ENCODE results near the gene INHBB.
"Not testable (repeated sequence)": the region's sequence is repeated elsewhere in the genome, so short reads cannot be mapped to it uniquely, and the experiment has no call there.

The INHBB gene

GRCh38 chr2:120303177-120303576, 42.8 kb upstream of the INHBB start:
- TF ChIP-seq, protein P1, sequence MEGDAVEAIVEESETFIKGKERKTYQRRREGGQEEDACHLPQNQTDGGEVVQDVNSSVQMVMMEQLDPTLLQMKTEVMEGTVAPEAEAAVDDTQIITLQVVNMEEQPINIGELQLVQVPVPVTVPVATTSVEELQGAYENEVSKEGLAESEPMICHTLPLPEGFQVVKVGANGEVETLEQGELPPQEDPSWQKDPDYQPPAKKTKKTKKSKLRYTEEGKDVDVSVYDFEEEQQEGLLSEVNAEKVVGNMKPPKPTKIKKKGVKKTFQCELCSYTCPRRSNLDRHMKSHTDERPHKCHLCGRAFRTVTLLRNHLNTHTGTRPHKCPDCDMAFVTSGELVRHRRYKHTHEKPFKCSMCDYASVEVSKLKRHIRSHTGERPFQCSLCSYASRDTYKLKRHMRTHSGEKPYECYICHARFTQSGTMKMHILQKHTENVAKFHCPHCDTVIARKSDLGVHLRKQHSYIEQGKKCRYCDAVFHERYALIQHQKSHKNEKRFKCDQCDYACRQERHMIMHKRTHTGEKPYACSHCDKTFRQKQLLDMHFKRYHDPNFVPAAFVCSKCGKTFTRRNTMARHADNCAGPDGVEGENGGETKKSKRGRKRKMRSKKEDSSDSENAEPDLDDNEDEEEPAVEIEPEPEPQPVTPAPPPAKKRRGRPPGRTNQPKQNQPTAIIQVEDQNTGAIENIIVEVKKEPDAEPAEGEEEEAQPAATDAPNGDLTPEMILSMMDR (IDR thresholded peaks at IDR 0.05): no peak
- no peak for TF ChIP-seq ZFX (IDR thresholded peaks at IDR 0.05; ENCODE audit: borderline replicate concordance)
- H3K27ac ChIP-seq: no peak overlapping the region

DNA sequence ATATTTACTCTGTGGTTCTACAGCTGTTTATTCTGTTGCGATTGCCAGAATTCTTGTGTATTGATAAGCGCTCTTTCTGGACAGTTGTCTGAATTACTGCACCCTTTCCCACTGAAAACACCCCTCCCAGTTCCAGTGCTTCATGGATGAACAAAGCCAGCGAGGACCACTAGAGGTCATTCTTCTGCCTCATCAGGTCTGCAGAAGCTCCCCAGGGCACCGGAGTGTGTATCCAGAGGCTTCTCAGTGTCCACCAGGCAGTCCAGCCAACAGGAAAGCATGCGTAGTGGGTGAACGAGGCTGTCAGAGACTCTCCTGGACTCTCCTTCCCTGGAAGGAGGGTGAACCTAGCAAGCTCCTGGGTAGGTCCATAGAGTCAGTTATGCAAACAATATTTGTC, 40.6 kb upstream of the INHBB start:
- TF ChIP-seq ZFX (IDR thresholded peaks at IDR 0.05; ENCODE audit: borderline replicate concordance): no peak
- TF ChIP-seq, protein P1 (IDR thresholded peaks at IDR 0.05): peak; percentile 40
- H3K27ac ChIP-seq: no peak overlapping the region

DNA sequence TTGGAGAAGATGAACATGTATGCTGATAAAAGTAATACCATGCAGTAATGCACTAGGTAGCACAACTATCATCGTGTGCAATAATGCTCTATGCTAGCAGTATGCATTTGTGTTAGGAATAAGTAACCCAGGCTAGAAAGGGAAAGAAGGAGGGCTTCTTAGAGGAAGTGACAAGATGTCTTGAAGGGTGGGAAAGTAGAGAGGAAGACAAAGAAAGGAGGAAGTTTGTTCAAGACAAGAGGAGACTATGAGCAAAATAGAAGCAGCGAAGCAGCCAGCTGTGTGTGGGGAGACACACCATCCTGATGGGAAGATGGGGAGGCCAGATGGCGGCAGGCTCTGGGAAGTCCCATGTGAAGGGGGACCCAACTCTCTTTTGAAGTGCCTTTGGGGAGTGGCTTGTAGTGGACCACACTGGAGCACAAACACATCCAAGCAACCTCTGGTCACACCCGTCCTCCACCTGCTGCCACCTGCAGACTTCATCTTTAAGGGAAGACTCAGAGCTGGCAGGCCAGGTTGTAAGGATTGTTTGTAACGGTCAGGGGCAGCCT, 39.9 kb upstream of the INHBB start:
- no peak overlapping the region for H3K27ac ChIP-seq
- TF ChIP-seq, protein P1 (IDR thresholded peaks at IDR 0.05): no peak
- no peak for TF ChIP-seq ZFX (IDR thresholded peaks at IDR 0.05; ENCODE audit: borderline replicate concordance)

DNA sequence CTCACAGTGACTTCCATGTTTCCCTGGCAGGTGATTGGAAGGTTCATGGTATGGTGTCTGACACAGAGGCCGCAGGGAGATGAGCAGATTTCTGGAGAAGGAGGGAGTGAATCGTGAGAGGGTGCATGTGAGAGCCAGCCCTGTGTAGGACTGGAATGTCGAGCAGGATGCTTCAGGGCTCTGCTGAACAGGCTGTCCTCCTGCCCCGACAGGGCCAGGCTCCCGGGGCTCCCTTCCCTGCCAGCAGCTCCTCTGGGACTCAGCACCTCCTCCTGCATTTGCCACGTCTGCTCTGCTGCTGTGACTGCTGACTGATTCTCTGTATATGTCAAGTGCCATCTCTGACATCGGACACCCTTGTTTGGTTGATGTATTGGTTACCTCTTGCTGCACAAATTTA, 38.5 kb upstream of the INHBB start:
- no peak overlapping the region for H3K27ac ChIP-seq
- TF ChIP-seq, protein P1 (IDR thresholded peaks at IDR 0.05): no peak
- TF ChIP-seq ZFX (IDR thresholded peaks at IDR 0.05; ENCODE audit: borderline replicate concordance): no peak

GRCh38 chr2:120308038-120308910, 37.7 kb upstream of the INHBB start:
- TF ChIP-seq, protein P1 (IDR thresholded peaks at IDR 0.05): no peak
- TF ChIP-seq ZFX (IDR thresholded peaks at IDR 0.05; ENCODE audit: borderline replicate concordance): no peak
- no peak overlapping the region for H3K27ac ChIP-seq

GRCh38 chr2:120310136-120310535, 35.8 kb upstream of the INHBB start:
- no peak overlapping the region for H3K27ac ChIP-seq
- TF ChIP-seq ZFX (IDR thresholded peaks at IDR 0.05; ENCODE audit: borderline replicate concordance): no peak
- TF ChIP-seq, protein P1 (IDR thresholded peaks at IDR 0.05): no peak

DNA sequence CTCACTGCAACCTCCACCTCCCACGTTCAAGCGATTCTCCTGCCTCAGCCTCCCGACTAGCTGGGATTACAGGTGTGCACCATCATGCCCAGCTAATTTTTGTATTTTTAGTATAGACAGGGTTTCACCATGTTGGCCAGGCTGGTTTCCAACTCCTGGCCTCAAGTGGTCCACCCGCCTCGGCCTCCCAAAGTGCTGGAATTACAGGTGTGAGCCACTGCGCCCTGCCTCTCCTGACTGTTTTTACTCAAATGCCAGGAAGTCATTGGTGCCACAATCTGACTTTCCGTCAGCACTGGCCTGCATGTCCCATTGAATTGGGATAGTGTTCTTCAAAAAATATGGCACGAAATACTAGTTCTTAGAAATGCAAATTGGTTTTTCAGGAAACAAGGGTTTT, 35.1 kb upstream of the INHBB start:
- not testable (repeated sequence) for H3K27ac ChIP-seq
